DND-41 (cell line): ENCODE data around the gene UTP14C.

ENCODE experiments used
- EZH2 ChIP-seq: IDR thresholded peaks from 3 replicates; pipeline ENCODE4 v1.6.1; 2012; ENCODE audit warnings: borderline replicate concordance, low read depth, mild to moderate bottlenecking, moderate library complexity, low read length, inconsistent platforms; ENCODE audit not compliant: severe bottlenecking
- TF ChIP-seq, protein P1 (sequence below): IDR thresholded peaks from 2 replicates; pipeline ENCODE4 v1.5.1; 2012; ENCODE audit warnings: borderline replicate concordance, low read length, moderate library complexity, mild to moderate bottlenecking; ENCODE audit not compliant: poor library complexity, severe bottlenecking; ENCODE audit errors: extremely low read depth

DNA sequence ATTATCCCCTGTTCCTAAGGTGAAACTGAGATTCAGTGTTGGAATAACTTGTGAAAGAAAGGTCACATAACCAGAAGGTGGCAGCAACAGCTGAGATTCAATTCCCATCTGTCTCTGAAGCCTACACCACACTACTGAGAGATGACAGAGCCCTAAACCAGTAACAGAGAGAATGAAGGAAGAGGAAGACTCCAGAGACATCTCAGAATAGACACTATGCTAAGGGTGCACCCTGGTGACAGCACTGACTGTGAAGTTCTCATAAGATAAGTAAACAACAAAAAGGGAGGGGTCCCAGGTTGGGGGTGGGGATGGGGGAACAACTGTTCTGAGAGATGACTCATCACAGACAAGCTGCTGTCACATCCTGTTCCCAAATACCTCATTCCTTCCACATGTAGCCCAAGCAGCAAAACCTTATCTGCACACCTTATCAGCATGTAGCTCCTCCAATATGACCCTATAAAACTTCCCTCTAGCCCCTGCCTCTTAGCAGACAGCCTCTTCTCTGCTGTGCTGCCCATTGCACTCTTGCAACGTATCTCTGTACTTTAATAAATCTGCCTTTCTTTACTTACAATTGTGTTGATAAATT lies 46.5 kb downstream of the UTP14C start:
- TF ChIP-seq, protein P1, sequence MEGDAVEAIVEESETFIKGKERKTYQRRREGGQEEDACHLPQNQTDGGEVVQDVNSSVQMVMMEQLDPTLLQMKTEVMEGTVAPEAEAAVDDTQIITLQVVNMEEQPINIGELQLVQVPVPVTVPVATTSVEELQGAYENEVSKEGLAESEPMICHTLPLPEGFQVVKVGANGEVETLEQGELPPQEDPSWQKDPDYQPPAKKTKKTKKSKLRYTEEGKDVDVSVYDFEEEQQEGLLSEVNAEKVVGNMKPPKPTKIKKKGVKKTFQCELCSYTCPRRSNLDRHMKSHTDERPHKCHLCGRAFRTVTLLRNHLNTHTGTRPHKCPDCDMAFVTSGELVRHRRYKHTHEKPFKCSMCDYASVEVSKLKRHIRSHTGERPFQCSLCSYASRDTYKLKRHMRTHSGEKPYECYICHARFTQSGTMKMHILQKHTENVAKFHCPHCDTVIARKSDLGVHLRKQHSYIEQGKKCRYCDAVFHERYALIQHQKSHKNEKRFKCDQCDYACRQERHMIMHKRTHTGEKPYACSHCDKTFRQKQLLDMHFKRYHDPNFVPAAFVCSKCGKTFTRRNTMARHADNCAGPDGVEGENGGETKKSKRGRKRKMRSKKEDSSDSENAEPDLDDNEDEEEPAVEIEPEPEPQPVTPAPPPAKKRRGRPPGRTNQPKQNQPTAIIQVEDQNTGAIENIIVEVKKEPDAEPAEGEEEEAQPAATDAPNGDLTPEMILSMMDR = no peak
- no peak for TF ChIP-seq EZH2
